Measurements from ENCODE around the gene SERINC5. TPM values are rescaled to one million over a fixed set of nuclear protein-coding genes. Genes with fewer than 3 reads are reported as not detected.
"Not testable (repeated sequence)": the region's sequence is repeated elsewhere in the genome, so short reads cannot be mapped to it uniquely, and the experiment has no call there.

Gene SERINC5
- total RNA-seq, 1 experiment from 2014 or later: 128 TPM

DNA sequence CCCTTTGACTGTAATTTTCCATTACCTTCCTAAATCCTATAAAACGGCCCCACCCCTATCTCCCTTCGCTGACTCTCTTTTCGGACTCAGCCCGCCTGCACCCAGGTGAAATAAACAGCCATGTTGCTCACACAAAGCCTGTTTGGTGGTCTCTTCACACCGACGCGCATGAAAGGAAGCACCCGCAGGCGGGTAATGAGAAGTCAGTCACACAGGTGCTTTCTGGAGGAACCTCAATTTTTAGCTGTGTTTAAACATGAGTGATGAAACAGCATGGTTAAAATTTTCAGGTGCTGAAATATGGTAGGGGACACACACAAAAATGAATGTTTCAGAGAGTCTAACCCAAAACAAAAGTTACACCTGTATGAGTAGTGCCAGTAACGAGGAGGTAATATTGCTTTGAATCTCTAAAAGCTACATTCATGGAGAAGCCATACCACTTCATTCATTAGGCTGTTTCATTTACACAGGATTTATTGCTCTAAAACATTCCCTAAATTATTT, 72.1 kb downstream of the SERINC5 start:
- CTCF ChIA-PET; ATAC-seq; H3K9me3 Mint-ChIP-seq; DNase-seq (ENCODE audit: low spot score); H3K36me3 Mint-ChIP-seq; H3K27me3 Mint-ChIP-seq (ENCODE audit: low read depth): not testable (repeated sequence)
- peak; percentile 48; the same call in 1 of the 2 replicates for TF ChIP-seq ZNF671 (CRISPR knock-in tag; IDR thresholded peaks at IDR 0.05)
- POLR2A ChIA-PET: interaction anchor here (5.4 to 5.6 kb wide), 2 partner anchors 71 to 74 kb away, joined by 35 to 37 read pairs; partner anchors contain the start of gene SERINC5
- peak overlapping the region; percentile 98 for H3K27ac Mint-ChIP-seq
- peak overlapping the region; percentile 39 for H3K4me3 Mint-ChIP-seq
- H3K4me1 Mint-ChIP-seq: peaks cover 89% of the 10 kb centered on the region

DNA sequence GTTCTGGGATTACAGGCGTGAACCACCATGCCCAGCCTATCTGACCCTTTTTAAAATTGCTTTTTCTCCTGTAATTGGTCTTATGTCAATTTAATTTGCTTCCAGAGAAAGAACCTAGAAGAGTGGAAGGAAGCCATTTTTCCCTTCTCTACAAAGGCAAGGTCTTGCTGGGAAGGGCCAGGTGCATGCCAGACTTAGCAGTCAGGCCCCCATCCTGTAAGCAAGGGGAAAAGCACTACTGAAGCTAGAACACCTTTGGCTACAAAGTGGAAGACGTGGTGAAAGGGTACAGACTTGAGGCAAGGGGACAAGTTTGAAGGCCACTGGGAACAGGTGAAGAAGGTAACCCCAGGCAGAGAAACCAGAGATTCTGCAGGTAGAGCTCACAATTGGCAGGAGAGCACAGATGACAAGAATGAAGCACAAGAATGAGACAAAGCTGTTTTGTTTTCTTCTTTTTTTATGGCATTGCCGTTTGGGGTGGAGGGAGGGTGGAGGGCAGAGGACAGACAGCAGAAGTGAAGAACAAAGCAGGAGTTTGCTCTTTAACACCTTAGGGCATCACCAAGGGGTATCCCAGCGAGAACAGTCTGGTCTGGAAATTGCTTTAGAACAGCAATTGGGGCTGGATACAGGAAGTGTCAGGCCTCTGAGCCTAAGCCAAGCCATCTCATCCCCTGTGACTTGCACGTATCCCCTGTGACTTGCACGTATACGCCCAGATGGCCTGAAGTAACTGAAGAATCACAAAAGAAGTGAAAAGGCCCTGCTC, 72.9 kb downstream of the SERINC5 start:
- H3K27ac Mint-ChIP-seq: peak overlapping the region; percentile 98
- H3K4me3 Mint-ChIP-seq: peak overlapping the region; percentile 39; the same call in 1 of the 2 replicates
- POLR2A ChIA-PET: interaction anchor here (5.4 to 5.6 kb wide), 2 partner anchors 72 to 75 kb away, joined by 35 to 37 read pairs; partner anchors contain the start of gene SERINC5
- H3K9me3 Mint-ChIP-seq: no peaks in the 10 kb centered on the region
- peaks cover 86% of the 10 kb centered on the region for H3K4me1 Mint-ChIP-seq
- CTCF ChIA-PET: interaction anchor here (0.9 kb wide), 1 partner anchor 124 kb away, joined by 5 read pairs; no protein-coding TSS in a partner anchor
- peaks cover 6% of the 10 kb centered on the region for H3K36me3 Mint-ChIP-seq
- H3K27me3 Mint-ChIP-seq (ENCODE audit: low read depth): no peaks in the 10 kb centered on the region; the same call in 1 of the 2 replicates
- TF ChIP-seq, protein P1, sequence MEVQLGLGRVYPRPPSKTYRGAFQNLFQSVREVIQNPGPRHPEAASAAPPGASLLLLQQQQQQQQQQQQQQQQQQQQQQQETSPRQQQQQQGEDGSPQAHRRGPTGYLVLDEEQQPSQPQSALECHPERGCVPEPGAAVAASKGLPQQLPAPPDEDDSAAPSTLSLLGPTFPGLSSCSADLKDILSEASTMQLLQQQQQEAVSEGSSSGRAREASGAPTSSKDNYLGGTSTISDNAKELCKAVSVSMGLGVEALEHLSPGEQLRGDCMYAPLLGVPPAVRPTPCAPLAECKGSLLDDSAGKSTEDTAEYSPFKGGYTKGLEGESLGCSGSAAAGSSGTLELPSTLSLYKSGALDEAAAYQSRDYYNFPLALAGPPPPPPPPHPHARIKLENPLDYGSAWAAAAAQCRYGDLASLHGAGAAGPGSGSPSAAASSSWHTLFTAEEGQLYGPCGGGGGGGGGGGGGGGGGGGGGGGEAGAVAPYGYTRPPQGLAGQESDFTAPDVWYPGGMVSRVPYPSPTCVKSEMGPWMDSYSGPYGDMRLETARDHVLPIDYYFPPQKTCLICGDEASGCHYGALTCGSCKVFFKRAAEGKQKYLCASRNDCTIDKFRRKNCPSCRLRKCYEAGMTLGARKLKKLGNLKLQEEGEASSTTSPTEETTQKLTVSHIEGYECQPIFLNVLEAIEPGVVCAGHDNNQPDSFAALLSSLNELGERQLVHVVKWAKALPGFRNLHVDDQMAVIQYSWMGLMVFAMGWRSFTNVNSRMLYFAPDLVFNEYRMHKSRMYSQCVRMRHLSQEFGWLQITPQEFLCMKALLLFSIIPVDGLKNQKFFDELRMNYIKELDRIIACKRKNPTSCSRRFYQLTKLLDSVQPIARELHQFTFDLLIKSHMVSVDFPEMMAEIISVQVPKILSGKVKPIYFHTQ (CRISPR knock-in tag; IDR thresholded peaks at IDR 0.05): 0 out of 2 replicates have a peak, but pooled peaks have one; percentile 32
- no peak for TF ChIP-seq ZNF396 (CRISPR knock-in tag; IDR thresholded peaks at IDR 0.05; ENCODE audit: borderline replicate concordance)
- DNase-seq (ENCODE audit: low spot score) (peak; percentile 34), ATAC-seq (peak; percentile 56)

DNA sequence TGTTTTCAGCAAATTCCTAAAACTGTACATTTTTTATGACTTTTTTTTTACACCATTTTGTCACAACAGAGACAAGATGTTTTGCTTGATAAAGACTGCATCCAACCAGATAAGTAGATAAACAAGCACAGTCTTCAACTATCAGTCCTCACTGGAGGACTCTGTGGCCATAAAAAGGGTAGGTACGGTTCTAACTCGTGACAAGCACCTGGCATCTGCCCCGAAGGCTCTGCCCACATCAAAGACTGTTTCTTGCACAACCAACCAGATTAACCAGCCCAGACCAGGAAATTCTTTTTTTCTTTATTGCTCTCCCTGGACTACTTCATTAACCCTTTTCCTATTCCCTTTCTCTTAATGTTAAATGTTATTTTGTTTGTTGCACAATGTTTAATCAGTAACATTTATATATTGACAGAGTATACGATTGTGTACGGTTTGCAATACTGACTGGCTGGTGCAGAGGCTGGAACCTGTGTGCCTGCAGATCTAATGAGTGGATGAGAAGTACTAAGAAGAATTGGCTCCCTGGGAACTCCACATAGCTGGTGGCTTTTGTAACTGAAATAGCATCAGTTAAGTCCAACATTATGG, 74.1 kb downstream of the SERINC5 start:
- TF ChIP-seq PRRX2 (CRISPR knock-in tag; IDR thresholded peaks at IDR 0.05) (no peak), RELA (CRISPR knock-in tag; IDR thresholded peaks at IDR 0.05; ENCODE audit: borderline replicate concordance) (no peak), SMAD4 (CRISPR knock-in tag; IDR thresholded peaks at IDR 0.05) (no peak), FOXP1 (CRISPR knock-in tag; IDR thresholded peaks at IDR 0.05; ENCODE audit: borderline replicate concordance) (no peak), ZNF121 (CRISPR knock-in tag; IDR thresholded peaks at IDR 0.05) (no peak)
- TF ChIP-seq, protein P2, sequence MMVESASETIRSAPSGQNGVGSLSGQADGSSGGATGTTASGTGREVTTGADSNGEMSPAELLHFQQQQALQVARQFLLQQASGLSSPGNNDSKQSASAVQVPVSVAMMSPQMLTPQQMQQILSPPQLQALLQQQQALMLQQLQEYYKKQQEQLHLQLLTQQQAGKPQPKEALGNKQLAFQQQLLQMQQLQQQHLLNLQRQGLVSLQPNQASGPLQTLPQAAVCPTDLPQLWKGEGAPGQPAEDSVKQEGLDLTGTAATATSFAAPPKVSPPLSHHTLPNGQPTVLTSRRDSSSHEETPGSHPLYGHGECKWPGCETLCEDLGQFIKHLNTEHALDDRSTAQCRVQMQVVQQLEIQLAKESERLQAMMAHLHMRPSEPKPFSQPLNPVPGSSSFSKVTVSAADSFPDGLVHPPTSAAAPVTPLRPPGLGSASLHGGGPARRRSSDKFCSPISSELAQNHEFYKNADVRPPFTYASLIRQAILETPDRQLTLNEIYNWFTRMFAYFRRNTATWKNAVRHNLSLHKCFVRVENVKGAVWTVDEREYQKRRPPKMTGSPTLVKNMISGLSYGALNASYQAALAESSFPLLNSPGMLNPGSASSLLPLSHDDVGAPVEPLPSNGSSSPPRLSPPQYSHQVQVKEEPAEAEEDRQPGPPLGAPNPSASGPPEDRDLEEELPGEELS (CRISPR knock-in tag; IDR thresholded peaks at IDR 0.05): no peak
- TF ChIP-seq, protein P3, sequence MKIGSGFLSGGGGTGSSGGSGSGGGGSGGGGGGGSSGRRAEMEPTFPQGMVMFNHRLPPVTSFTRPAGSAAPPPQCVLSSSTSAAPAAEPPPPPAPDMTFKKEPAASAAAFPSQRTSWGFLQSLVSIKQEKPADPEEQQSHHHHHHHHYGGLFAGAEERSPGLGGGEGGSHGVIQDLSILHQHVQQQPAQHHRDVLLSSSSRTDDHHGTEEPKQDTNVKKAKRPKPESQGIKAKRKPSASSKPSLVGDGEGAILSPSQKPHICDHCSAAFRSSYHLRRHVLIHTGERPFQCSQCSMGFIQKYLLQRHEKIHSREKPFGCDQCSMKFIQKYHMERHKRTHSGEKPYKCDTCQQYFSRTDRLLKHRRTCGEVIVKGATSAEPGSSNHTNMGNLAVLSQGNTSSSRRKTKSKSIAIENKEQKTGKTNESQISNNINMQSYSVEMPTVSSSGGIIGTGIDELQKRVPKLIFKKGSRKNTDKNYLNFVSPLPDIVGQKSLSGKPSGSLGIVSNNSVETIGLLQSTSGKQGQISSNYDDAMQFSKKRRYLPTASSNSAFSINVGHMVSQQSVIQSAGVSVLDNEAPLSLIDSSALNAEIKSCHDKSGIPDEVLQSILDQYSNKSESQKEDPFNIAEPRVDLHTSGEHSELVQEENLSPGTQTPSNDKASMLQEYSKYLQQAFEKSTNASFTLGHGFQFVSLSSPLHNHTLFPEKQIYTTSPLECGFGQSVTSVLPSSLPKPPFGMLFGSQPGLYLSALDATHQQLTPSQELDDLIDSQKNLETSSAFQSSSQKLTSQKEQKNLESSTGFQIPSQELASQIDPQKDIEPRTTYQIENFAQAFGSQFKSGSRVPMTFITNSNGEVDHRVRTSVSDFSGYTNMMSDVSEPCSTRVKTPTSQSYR (CRISPR knock-in tag; IDR thresholded peaks at IDR 0.05): no peak
- TF ChIP-seq, protein P4, sequence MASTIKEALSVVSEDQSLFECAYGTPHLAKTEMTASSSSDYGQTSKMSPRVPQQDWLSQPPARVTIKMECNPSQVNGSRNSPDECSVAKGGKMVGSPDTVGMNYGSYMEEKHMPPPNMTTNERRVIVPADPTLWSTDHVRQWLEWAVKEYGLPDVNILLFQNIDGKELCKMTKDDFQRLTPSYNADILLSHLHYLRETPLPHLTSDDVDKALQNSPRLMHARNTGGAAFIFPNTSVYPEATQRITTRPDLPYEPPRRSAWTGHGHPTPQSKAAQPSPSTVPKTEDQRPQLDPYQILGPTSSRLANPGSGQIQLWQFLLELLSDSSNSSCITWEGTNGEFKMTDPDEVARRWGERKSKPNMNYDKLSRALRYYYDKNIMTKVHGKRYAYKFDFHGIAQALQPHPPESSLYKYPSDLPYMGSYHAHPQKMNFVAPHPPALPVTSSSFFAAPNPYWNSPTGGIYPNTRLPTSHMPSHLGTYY (CRISPR knock-in tag; IDR thresholded peaks at IDR 0.05): no peak
- POLR2A ChIA-PET: interaction anchor here (0.6 to 5.6 kb wide), 3 partner anchors 74 to 125 kb away, joined by 3 to 35 read pairs (median 3); partner anchors contain the start of gene SERINC5
- ATAC-seq (no peak), DNase-seq (ENCODE audit: low spot score) (no peak)
- H3K9me3 Mint-ChIP-seq: no peaks in the 10 kb centered on the region
- H3K27me3 Mint-ChIP-seq (ENCODE audit: low read depth): no peaks in the 10 kb centered on the region; the same call in 1 of the 2 replicates
- H3K27ac Mint-ChIP-seq: peak overlapping the region; percentile 92
- peaks cover 19% of the 10 kb centered on the region for H3K36me3 Mint-ChIP-seq
- H3K4me3 Mint-ChIP-seq: no peak overlapping the region
- CTCF ChIA-PET: interaction anchor here (0.6 to 0.7 kb wide), 3 partner anchors 16 to 126 kb away, joined by 3 to 4 read pairs (median 3); no protein-coding TSS in a partner anchor
- H3K4me1 Mint-ChIP-seq: peaks cover 87% of the 10 kb centered on the region

Data from WTC11 (cell line).